Smooth muscle cell (in vitro differentiated cells): Measurements from ENCODE around the gene SDHD. TPM values are rescaled to one million over a fixed set of nuclear protein-coding genes. Genes with fewer than 3 reads are reported as not detected.
"Not testable (repeated sequence)": the region's sequence is repeated elsewhere in the genome, so short reads cannot be mapped to it uniquely, and the experiment has no call there.

Experiments
- DNase-seq: peaks from one replicate; lab custom pipeline; 2025; ENCODE audit not compliant: unreplicated experiment; lab: John Stamatoyannopoulos, UW
- H2AFZ ChIP-seq: fragments of 200-600 bp; sonication (generic); 2 replicates; pipeline ENCODE4 v1.6.0; 2016; ENCODE audit warnings: antibody characterized with exemption, low read depth, mild to moderate bottlenecking
- H3F3A ChIP-seq: fragments of 200-600 bp; sonication (generic); 2 replicates; pipeline ENCODE4 v1.6.0; 2017; ENCODE audit warnings: antibody characterized with exemption, low read depth
- H3K27ac ChIP-seq: fragments of 200-600 bp; sonication (generic); 2 replicates; pipeline ENCODE4 v1.5.1; 2016; ENCODE audit warnings: low read depth, mild to moderate bottlenecking
- H3K27me3 ChIP-seq: fragments of 200-600 bp; sonication (generic); 2 replicates; pipeline ENCODE4 v1.6.1; 2016; ENCODE audit warnings: low read depth, mild to moderate bottlenecking
- H3K36me3 ChIP-seq: fragments of 200-600 bp; sonication (generic); 2 replicates; pipeline ENCODE4 v1.5.1; 2016; ENCODE audit warnings: low read depth
- H3K4me1 ChIP-seq: fragments of 200-600 bp; sonication (generic); 2 replicates; pipeline ENCODE4 v1.5.1; 2016; ENCODE audit warnings: low read depth
- H3K4me2 ChIP-seq: fragments of 200-600 bp; sonication (generic); 2 replicates; pipeline ENCODE4 v1.6.0; 2016; ENCODE audit warnings: mild to moderate bottlenecking
- H3K4me3 ChIP-seq: fragments of 200-600 bp; sonication (generic); 2 replicates; pipeline ENCODE4 v1.5.1; 2016; ENCODE audit warnings: mild to moderate bottlenecking
- H3K79me2 ChIP-seq: fragments of 200-600 bp; sonication (generic); 2 replicates; pipeline ENCODE4 v1.6.0; 2016; ENCODE audit warnings: low read depth, mild to moderate bottlenecking
- H3K9ac ChIP-seq: fragments of 200-600 bp; sonication (generic); 2 replicates; pipeline ENCODE4 v1.6.0; 2016; ENCODE audit warnings: low read depth
- H3K9me3 ChIP-seq: fragments of 200-600 bp; sonication (generic); replicated peaks from 2 replicates; pipeline ENCODE4 v1.5.1; 2016; ENCODE audit warnings: low read depth
- H4K20me1 ChIP-seq: fragments of 200-600 bp; sonication (generic); 2 replicates; pipeline ENCODE4 v1.6.0; 2016; ENCODE audit warnings: low read depth
- WGBS: methylation state at CpG from one replicate; pipeline ENCODE4 v1.1.7; 2016; ENCODE audit warnings: low lambda C conversion rate; 5-methylcytosine and 5-hydroxymethylcytosine counted together
- polyA plus RNA-seq: library from polyadenylated mRNA; unstranded; fragments of >200 nt; fragmentation: Nextera tagmentation; extraction: Ambion mirVana; gene quantifications from 2 replicates; pipeline ENCODE4 v1.2.1, GENCODE V29; 2016
- total RNA-seq: library from RNA; depleted of rRNA; stranded (reverse); fragments of >200 nt; gene quantifications from 2 replicates; pipeline ENCODE4 v1.2.3, GENCODE V29; 2014
- TF ChIP-seq, protein P1 (sequence below): fragments of 200-600 bp; sonication (generic); IDR thresholded peaks from 2 replicates; pipeline ENCODE4 v1.5.1; 2017; ENCODE audit warnings: borderline replicate concordance, mild to moderate bottlenecking, antibody characterized with exemption; ENCODE audit not compliant: insufficient read depth, poor library complexity, severe bottlenecking

Gene SDHD
- total and polyA plus RNA-seq, 2 experiments from 2014 or later: 91.6 to 95.9 TPM

DNA sequence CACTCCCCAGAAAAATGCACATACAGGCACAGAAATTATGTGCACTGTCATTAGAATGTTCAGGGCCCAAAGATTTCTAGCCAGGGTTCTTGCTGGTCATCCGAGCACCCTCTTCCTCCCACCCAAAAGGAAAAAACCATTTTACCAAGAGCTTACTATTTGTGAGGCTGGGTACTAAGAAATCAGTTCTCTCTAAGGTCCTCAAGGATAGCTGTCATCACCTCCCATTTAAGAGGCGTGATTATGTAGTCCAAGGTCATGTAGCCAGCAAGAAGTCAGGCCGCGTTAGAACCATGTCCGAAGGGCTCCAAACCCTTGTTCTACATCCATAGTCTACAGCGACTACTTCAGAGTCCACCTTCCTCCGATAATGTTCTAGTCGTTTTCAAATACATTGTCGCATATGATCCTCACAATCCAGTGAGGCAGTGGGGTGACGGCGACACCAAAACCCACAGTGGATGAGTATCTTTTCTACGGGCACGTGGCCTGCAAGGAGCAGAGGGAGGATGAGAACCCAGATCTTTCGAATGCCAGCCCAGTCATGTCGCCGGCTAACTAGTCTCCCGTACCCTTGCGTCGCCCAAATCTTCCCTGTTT, 751 bp upstream of the SDHD start:
- peak overlapping the region; percentile 99 for H3K4me2 ChIP-seq
- H3K79me2 ChIP-seq: peaks cover 43% of the 10 kb centered on the region
- H3K27me3 ChIP-seq: no peaks in the 10 kb centered on the region
- H3F3A ChIP-seq: peaks cover 21% of the 10 kb centered on the region
- peaks cover 14% of the 10 kb centered on the region for H3K4me1 ChIP-seq
- H3K9ac ChIP-seq: peak overlapping the region; percentile 93
- peaks cover 4% of the 10 kb centered on the region for H4K20me1 ChIP-seq
- no peak for DNase-seq
- 4% methylated on average over 19 of the region's 19 CpGs for WGBS
- peak overlapping the region; percentile 84 for H2AFZ ChIP-seq
- TF ChIP-seq, protein P1, sequence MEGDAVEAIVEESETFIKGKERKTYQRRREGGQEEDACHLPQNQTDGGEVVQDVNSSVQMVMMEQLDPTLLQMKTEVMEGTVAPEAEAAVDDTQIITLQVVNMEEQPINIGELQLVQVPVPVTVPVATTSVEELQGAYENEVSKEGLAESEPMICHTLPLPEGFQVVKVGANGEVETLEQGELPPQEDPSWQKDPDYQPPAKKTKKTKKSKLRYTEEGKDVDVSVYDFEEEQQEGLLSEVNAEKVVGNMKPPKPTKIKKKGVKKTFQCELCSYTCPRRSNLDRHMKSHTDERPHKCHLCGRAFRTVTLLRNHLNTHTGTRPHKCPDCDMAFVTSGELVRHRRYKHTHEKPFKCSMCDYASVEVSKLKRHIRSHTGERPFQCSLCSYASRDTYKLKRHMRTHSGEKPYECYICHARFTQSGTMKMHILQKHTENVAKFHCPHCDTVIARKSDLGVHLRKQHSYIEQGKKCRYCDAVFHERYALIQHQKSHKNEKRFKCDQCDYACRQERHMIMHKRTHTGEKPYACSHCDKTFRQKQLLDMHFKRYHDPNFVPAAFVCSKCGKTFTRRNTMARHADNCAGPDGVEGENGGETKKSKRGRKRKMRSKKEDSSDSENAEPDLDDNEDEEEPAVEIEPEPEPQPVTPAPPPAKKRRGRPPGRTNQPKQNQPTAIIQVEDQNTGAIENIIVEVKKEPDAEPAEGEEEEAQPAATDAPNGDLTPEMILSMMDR: no peak
- peaks cover 18% of the 10 kb centered on the region for H3K36me3 ChIP-seq
- no peaks in the 10 kb centered on the region for H3K9me3 ChIP-seq
- peak overlapping the region; percentile 85 for H3K4me3 ChIP-seq
- no peak overlapping the region for H3K27ac ChIP-seq

DNA sequence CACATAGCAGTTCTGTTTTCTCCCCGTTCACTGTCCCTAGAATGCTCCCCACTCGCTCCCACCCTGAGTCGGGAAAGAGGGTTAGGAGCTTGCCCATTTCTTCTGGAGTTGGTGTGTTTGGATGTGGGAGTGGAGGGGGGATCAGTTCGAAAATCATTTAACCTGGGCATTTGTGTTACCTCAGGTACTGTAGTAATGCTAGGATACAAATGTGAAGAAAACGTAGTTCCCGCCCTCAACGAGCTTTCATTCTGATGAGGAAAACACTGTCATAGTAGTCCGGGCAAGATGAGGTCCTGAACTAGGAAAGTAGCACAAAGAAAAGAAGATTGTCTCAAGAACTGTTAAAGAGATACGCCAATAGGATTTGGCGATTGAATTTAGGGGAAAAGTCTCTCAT, 539 bp downstream of the SDHD start:
- TF ChIP-seq, protein P1: no peak
- no peak for DNase-seq
- Histone ChIP-seq H3F3A (peaks cover 15% of the 10 kb centered on the region), H3K36me3 (peaks cover 14% of the 10 kb centered on the region), H3K27me3 (no peaks in the 10 kb centered on the region), H3K4me2 (peak overlapping the region; percentile 99), H3K9me3 (no peaks in the 10 kb centered on the region), H3K79me2 (peaks cover 43% of the 10 kb centered on the region), H2AFZ (peak overlapping the region; percentile 85), H3K4me3 (peak overlapping the region; percentile 85), H3K9ac (peak overlapping the region; percentile 93), H4K20me1 (peaks cover 4% of the 10 kb centered on the region), H3K27ac (peak overlapping the region; percentile 31), H3K4me1 (peaks cover 14% of the 10 kb centered on the region)
- 27% methylated on average over 10 of the region's 10 CpGs for WGBS

DNA sequence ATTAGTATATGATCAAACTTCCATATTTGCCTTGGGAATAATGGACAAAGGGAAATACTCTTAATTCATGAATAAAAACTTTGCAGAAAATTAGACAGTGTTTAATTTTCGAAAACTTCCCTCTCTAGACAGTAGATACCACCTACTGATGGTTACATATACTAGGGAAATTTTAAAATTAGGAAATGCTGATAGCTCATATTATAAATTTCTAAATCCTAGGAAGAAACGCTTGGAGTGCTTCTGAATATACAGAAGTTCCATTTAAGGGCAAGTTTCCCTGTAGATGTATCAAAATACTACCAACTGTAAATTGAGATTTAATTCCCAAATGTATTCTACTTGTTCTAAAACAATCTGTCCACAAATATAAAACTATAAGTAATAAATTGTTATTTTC, 8.6 kb downstream of the SDHD start:
- H3K27ac ChIP-seq, H4K20me1 ChIP-seq, H2AFZ ChIP-seq, H3K27me3 ChIP-seq, H3K36me3 ChIP-seq, H3K9ac ChIP-seq, H3K4me3 ChIP-seq, H3K4me1 ChIP-seq, H3K9me3 ChIP-seq, H3K79me2 ChIP-seq, DNase-seq, H3K4me2 ChIP-seq, H3F3A ChIP-seq: not testable (repeated sequence)
- WGBS: 100% methylated on average over 2 of the region's 2 CpGs

DNA sequence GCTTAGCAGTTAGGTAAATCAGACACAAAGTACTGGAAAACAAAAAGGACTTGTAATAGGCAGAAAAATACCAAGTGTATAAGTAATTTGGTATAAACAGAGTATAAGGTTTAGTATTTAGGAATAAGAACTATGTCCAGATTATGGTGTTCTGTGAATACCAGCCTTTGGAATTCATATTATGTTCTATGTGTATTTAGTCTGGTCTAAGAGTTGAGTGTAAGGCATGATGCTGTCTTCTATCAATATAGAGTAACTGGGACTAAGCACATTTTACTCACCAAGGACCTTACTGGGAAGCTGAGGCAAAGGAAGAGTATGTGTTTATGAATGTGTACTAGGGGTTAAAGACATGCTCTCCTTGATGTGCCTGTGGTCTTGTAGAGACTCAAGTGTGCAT, 9.5 kb downstream of the SDHD start:
- H3K4me2 ChIP-seq: no peak overlapping the region

More for the DNA sequence above, 9.5 kb downstream of the SDHD start:
- no peaks in the 10 kb centered on the region for H3K9me3 ChIP-seq
- H3K4me1 ChIP-seq: no peaks in the 10 kb centered on the region
- no peaks in the 10 kb centered on the region for H3K79me2 ChIP-seq
- TF ChIP-seq, protein P1: no peak
- no peaks in the 10 kb centered on the region for H4K20me1 ChIP-seq
- H2AFZ ChIP-seq: no peak overlapping the region
- H3K4me3 ChIP-seq: no peak overlapping the region
- H3K27me3 ChIP-seq: no peaks in the 10 kb centered on the region
- H3K27ac ChIP-seq: no peak overlapping the region
- H3F3A ChIP-seq: peaks cover 2% of the 10 kb centered on the region
- no peak for DNase-seq
- no peaks in the 10 kb centered on the region for H3K36me3 ChIP-seq
- H3K9ac ChIP-seq: no peak overlapping the region
